HG03280 (cell line): Measurements from ENCODE around the gene C1orf87.
A peak's percentile ranks its signal among the peaks of the same experiment; 100 is the strongest.
"Not testable (repeated sequence)": the region's sequence is repeated elsewhere in the genome, so short reads cannot be mapped to it uniquely, and the experiment has no call there.

ENCODE experiments used
- ATAC-seq: cut with Tn5 transposase; IDR thresholded peaks from one replicate; pipeline ENCODE4 v1.9.1; 2021; ENCODE audit warnings: mild to moderate bottlenecking, moderate library complexity; ENCODE audit not compliant: unreplicated experiment

The C1orf87 gene

DNA sequence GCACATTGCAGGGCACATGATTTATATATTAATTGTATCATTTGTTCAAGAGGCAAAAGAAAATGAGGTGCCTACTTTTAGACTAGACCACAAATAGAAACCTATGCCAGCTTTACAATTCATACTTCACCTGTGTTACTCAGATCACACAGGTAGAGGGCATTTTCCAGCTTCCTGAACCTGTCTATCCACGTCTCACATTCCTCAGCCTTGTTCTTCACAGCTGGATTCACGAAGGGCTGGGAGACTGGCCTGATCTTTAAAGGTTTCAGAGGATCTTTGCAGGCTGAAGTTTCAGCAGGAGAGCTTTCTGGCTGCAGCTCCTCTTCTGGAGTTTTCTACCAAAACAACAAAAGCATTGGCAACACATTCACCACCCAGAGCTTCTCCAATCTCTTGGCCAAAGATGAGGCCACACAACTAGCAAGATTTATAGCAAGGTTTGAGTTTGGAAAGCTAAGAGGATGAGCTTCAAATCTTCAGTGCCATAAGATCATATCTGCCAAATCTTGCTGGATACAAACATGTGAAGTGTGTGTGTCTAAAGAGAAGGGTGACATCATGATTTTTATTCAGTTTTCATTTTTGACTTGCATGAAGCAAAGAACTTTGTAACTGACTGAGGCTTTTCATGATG lies 76.0 kb downstream of the C1orf87 start:
- ATAC-seq = no peak

DNA sequence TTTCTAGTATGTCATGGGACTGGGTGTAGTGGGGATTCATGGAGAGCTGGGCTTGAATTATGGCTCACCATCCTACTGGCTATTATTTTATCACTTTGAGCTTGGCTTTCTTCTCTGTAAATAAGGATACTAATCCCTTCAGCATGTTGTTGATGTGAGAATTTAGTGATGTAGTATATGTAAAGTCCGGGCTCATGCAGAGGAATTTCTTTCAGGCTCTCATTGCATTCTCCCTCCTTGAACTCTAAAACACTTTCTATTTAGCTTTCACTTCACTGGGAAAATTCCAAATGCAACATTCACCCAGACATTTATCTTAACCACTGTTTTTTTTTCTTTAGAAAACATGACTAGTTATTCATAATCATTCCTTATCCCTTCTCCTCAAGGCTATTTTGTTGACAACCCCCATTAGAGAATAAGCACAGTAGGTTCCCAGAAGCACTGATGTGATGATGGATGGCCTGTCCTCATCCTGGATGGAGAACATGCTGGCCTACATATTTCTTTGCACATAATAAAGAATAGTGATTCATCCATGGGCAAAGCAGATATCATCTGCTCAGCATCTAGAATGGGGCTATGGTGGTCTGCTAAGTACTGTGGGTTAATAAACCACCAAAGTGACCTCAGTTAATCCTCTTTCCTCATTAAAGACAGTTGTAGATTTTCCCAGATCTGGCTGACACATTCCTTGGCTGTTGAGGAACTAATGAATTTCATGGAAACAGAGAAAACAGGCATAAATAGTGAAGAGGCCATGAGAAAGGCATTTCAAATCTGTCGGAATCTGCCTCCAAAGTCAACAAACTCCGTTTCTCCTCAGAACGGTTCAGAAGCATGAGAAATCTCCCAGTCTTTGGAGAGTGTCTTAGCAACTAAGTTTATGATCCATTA lies 79.0 kb downstream of the C1orf87 start:
- no peak for ATAC-seq

DNA sequence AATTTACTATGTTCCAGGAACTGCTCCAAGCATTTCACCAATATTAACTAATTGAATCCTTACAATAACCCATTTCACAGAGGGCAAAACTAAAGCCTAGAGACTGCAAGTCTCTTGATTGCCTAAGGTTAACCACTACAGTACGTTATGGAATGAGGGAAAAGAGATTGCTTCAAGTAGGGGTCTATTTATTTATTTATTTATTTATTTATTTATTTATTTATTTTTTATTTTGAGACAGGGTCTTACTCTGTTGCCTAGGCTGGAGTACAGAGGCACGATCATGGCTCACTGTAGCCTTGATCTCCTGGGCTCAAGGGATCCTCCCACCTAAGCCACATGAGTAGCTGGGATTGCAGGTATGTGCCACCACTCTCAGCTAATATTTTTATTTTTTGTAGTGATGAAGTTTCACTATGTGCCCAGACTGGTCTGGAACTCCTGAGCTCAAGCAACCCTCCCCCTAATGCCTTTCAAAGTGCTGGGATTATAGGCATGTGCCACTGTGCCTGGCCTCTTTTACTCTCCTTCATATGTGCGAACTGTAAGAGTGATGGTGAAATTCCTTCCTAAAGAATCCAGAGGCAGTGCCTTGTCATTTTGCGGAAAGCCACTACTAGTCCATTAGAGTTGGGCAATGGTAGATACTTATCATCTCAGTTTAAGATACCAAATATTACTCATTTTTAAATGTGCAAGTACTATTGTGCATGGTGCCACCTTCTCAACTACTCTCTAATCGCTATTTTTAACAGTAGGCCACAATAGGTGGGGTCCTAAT lies 81.3 kb downstream of the C1orf87 start:
- ATAC-seq = no peak

DNA sequence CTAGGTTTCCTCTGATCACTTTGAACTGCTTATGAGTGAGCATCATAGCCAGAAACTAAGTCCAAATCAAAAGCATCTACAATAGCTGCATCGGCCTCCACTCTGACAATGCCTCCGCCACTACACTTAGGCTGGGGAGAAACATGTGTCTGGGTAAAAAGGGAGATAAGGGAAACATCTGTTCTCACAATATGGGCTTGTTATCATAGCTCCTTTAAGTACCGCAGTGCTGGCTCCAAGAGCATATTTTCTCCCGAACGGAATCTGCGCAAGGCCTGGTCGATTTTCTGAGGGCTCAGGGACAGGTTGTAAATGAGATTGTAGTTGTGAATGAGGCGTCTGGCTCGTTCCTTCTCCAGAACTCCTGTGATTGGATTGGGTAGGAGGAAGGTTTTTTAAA lies 83.1 kb downstream of the C1orf87 start:
- ATAC-seq = no peak

DNA sequence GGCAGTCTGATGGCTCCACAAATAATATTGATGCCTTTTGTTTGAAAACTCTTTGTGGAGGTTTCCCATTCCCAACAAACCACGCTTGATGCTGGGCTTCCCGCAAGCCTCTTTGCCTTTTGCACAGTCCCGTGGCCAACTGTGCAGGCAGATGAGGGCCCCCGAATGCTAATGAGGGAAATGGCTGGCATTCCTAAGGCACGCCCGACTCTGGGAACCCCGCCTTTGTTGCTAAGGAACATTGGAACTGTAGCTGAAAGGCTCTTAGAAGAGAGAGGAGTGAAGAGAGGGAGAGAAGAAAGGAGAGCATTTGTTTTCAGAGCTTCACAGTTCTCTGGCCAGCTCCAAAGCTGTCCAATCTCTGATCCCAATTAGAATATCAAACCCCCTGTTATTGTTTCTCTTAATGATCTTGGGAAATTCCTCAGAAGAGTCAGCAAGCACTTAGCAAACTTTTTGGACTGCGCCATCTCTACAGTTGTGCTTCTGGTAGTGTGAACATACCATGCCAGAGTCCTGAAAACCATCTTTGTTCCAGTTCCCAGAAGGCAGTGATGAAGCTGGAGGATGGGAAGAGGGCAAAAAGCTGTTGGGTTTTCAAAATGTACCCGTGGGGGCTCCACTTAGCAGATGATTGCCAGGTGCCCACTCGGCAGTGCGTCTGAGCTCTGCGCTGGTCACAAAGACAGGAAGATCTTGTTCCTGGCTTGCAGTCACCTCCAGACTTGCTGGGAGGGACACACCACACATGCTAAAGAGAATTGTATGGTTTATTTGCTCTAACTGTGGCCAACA lies 86.9 kb downstream of the C1orf87 start:
- no peak for ATAC-seq

DNA sequence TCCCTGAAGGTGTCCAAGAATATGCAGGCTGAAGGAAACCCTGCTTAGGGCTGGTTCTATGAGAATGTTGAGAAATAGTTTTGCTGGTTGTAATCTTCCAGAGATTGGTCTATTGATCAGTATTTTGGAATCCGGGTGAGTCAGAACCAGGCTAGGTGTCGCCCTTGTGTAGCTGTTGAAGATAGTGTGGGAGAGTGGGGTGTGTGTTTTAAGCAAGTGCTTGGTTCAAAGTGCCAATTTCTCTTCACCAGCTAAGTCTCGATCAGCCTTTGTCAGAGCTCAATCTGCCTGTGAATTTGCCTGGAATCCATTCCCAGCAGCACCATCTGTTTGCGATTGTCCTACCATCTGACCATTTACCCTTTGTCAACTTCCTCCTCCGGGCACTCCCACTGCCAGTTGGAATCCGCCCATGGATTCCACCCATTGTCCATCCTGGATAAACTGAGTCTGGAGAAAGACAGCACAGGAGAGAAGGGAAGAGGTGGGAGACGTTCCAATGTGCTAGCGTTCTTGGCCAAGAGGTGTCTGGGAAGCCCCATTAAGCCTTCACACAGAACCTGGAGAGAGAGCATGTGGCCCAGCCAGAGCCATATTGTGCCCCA lies 87.6 kb downstream of the C1orf87 start:
- ATAC-seq = no peak

DNA sequence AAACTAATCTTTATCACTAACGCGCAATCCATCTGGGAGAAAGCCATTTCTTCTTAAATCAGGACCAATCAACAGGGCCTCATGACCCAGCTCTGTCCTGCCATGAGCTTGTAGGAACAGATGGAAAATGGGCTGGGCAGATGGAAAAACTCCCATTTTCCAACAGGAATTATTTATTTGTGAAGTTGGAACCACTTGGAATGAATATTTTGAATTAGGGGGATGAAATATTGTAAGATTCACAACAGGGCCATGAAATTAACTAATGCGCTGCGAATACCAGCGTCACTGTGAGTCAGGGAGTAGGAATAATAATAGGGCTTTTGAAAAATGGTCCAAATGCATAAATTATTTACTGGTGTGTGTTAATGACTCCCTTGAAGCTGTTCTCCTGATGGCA lies 93.9 kb downstream of the C1orf87 start:
- no peak for ATAC-seq

DNA sequence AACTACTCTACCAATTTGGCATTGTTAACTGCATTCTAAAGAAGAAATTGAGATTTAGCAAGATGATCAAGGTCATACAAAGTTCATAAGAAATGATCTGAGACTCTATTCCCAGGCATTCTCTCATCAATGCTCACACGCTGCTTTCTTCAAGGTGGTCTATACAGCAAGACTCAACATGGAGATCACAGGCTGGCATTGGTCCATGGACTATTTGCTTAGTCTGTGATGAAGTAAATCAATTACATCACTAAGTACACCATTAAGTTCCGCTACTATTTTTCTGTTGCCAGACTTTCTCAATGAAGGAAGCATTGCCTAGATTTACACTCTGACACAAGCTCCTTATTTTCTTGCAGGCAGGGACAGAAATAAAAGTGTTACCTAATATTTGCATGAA lies 95.1 kb downstream of the C1orf87 start:
- ATAC-seq = no peak

DNA sequence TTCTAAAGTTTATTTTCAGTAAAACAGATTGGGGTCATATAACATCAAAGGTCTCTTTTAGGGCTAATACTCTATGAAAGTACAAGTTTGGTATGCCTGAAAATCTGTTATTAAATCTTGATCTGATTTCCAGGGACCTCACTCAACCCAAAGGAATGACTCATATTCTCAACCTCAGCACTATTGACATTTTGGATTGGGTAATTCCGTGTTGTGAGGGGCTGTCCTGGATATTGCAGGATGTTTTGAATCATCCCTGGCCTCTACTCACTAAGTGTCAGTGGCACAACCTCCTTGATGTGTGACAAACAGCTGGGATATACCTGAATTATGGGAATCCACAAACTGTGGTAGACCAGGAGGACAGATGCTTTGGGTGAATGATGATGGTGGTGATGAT lies 95.5 kb downstream of the C1orf87 start:
- ATAC-seq = no peak

DNA sequence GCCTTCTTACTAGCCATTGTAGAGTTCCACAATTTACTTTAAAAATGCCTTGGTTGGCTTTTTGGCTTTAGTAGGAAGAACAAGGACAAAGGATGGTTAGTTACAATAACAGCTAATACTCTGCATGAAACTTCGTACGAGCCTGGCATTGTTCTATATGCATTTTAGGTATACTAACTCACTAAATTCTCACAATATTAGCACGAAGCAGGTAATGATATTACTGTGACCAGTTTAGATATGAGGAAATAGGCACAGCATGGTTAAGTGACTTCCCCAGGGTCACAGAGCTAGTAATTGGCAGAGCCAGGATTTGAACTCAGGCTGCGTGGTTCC lies 96.5 kb downstream of the C1orf87 start:
- ATAC-seq = no peak

DNA sequence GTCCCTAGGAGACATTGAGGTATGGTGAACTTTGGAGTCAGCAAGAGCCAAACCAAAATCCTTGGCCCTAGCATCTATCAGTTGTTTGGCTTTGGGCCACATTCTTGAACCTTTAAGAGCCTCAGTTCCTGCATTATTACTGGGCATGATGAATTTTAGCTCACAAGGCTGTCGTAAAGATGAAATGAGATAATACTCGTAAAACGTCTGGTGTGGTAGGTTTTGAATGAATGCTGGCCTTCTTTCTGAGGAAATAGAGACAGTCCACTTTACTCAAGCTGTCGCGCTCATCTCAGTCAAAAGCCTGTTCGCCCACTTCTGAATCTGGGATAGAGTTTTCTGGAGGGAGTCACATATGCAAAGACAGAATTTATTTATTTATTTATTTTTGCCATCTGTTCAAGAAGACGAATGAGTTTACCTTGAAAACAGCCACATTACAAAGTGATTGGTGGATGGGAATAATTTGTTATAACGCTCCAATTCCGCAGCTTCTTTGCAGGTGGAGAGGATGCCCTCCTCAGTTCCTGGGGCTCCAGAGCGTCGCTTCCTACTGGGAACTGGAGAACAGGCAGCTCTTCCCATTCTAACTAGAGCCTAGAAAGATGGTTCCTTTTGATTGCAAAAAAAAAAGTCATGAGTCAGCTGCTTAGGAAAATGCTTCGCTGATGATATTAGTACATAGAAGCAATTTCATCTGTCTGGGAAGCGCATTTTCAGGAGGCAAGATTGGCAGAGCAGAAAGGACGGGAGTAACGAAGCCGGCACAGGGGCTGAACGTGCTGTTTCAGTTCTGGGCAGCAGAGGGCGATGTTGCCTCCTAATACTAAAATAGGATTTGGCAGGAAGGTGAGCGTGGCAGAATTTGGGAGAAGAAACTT lies 97.1 kb downstream of the C1orf87 start:
- peak; percentile 79 for ATAC-seq

DNA sequence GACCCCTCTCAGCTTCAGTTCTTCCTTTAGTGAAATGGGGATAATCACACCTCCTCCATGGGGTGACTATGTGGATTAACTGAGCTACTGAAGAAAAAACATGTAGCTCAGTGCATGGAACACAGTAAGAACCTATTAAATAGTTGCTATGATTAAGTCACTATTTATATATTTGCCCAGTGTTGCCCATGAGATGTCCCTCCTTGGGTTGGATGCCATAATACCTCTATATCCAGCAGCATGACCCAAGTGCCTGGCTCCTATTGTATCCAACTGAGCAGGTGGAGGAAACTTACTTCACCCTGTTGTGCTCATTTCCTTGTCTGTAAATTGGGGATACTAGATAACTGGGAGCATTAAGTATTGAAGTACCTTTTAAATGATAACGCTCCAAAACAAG lies 99.9 kb downstream of the C1orf87 start:
- ATAC-seq = no peak

DNA sequence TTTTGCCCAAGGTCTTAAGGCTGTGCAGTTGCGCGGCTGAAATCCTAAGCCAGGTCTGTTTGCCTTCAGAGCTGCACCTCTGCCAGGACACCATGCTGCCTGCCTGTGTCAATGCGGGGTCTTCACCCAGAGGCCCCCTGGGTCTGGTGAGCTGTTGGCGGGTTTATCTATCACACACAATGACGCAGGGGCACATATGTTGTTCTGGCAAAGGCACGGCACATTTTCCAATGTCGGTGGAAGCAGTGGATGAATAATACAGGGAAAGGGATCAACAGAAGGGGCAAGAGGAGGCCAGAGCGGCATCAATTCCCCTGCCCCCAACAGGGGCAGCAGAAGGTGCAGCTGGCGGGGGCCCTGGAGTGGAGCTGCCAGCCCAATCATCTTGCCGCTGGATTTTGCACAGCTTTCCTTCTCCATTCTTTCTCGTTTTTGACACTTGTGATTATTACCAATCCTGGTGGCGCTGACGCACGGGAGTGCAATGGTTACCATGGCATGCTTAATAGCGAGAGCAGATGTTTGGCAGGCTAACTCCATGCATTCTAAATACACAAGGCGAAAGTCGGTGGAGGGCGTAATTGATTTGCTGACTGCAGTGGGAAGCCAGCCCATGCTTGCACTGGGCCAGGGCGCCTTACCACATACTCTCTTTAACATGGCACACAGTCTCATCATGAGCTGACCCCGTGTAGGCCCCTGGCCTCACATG lies 101.2 kb downstream of the C1orf87 start:
- no peak for ATAC-seq

DNA sequence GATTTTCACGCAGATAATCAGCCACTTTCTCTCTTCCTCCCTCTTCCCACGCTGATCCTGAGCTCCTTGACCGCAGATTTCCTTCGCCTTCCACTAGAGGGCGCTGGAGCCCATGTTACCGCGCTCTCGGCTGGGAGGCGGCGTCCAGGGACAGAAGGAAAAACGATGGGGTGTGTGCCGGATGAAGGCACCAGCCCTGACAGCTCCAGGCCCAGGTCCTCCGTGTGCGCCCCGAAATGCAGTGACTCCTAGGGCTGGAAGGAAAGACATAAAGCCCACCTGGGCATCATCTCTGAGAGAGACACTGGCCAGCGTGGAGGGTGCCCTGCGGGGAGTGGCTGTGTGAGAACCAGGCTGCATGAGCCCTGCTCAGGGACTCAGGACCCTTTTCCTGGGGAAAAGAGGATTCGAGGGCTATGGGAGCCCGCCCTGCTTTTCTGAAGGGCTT lies 102.1 kb downstream of the C1orf87 start:
- peak; percentile 62 for ATAC-seq

DNA sequence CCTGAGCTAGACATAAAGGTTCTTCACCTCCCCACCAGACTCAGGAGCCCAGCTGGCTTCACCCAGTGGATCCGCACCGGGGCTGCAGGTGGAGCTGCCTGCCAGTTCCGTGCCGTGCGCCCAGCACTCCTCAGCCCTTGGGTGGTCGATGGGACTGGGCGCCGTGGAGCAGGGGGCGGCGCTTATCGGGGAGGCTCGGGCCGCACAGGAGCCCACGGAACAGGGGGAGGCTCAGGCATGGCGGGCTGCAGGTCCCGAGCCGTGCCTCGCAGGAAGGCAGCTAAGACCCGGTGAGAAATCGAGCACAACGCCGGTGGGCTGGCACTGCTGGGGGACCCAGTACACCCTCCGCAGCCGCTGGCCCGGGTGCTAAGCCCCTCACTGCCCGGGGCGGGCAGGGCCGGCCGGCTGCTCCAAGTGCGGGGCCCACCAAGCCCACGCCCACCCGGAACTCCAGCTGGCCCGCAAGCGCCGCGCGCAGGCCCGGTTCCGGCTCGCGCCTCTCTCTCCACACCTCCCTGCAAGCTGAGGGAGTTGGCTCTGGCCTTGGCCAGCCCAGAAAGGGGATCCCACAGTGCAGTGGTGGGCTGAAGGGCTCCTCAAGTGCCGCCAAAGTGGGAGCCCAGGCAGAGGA lies 103.9 kb downstream of the C1orf87 start:
- ATAC-seq = not testable (repeated sequence)

DNA sequence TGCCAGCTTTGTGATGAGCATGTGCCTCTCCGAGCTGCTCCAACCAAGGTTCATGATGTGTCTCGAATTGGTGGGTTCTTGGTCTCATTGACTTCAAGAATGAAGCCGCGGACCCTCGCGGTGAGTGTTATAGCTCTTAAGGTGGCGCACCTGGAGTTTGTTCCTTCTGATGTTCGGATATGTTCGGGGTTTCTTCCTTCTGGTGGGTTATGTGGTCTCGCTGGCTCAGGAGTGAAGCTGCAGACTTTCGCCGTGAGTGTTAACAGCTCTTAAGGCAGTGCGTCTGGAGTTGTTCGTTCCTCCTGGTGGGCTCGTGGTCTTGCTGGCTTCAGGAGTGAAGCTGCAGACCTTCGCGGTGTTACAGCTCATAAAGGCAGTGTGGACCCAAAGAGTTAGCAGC lies 104.8 kb downstream of the C1orf87 start:
- not testable (repeated sequence) for ATAC-seq

DNA sequence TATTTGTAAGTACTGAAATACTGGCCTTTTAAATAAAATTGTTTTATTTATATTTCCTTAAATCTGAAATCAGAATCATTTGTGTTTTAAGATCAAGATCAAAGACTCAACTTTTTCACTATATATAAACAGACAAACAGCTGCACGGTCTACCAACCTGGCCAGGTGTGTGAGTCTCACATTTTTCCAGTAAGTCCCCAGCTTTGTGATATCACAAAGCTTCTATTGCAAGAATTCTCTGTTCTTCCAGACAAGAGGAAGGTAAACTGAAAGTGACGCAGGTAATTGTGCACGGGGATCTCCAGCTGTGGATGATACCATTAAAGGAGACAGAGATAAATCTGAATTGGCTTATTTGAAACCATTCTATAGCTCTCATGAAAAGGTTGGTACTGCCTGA lies 105.8 kb downstream of the C1orf87 start:
- no peak for ATAC-seq

DNA sequence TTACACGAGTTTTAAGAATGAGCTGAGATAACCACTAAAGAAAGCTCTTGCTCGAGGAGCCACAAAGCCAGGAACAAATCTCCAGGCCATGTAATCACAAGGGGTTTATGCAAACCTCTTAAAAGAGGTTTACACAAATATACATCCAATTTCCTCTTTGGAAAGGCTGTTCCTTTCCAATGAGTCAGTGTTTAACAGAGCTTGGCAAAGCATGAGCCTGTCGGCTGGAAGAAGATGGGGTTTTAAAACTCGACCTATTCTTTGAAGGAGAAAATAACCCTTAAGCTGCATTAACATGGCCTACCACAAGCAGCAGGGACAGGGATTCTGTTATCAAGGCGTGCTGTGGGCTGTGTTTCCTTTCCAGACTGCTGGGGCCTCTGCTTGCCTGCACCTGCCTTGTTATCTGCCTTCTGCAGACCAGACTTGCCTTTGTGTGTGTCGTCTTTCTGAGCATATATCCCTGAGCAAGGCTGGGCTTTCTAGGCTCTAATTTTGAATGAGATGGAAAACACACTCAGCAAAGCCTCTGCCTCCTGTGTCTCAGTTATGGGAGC lies 106.4 kb downstream of the C1orf87 start:
- ATAC-seq = no peak
